A549 (cell line): ENCODE results near the gene DYRK2. TPM values are rescaled to one million over a fixed set of nuclear protein-coding genes. Genes with fewer than 3 reads are reported as not detected.

Experiments used
- ATAC-seq, 2 experiments: fragments of 200-7000 bp in 1 of 2; fragments of >200 bp in 1 of 2; cut with Nextera tagmentation in 1 of 2; cut with Tn5 transposase in 1 of 2; 3 replicates each; pipeline versions ENCODE4 v1.8.0 to v1.9.1; 2018 to 2020; ENCODE audit warnings: mild to moderate bottlenecking in 1 of 2, moderate library complexity in 1 of 2
- CTCF ChIA-PET: fragments of 300-600 bp; sonication (Branson Sonifier 250); formaldehyde crosslinking; extraction: SDS; loops from one replicate; lab custom pipeline; 2021; ENCODE audit warnings: antibody characterized with exemption, inconsistent platforms; lab: Yijun Ruan, JAX
- POLR2A ChIA-PET: fragments of 350-600 bp; formaldehyde crosslinking; extraction: SDS; loops from one replicate; lab custom pipeline; 2021; ENCODE audit warnings: antibody characterized with exemption, inconsistent platforms; lab: Yijun Ruan, JAX
- DNase-seq, 2 experiments: peaks; one replicate each; pipeline versions ENCODE4 v3.0.0 to v3.0.0-alpha.2; 2011 to 2016; ENCODE audit warnings: low read depth in 1 of 2, low spot score in 1 of 2
- FAIRE-seq: peaks from 2 replicates; lab custom pipeline; 2011; peaks lifted over from hg19 to GRCh38; lab: Jason Lieb, UNC
- H3K27ac ChIP-seq, 2 experiments: fragments of >200 bp; sonication (Bioruptor Twin); formaldehyde crosslinking; 3 replicates each; pipeline ENCODE4 v1.5.1; 2016 to 2017
- H3K4me1 ChIP-seq: fragments of >200 bp; sonication (Bioruptor Twin); formaldehyde crosslinking; 3 replicates; pipeline ENCODE4 v1.6.1; 2016
- H3K4me2 ChIP-seq: fragments of >200 bp; sonication (Bioruptor Twin); formaldehyde crosslinking; 3 replicates; pipeline ENCODE4 v1.6.1; 2016
- H3K4me3 ChIP-seq: fragments of >200 bp; sonication (Bioruptor Twin); formaldehyde crosslinking; 3 replicates; pipeline ENCODE4 v1.5.1; 2016
- H3K9me3 ChIP-seq: fragments of >200 bp; sonication (Bioruptor Twin); formaldehyde crosslinking; 3 replicates; pipeline ENCODE4 v1.6.1; 2016
- BCL3 ChIP-seq: fragments of >200 bp; sonication (Bioruptor Twin); formaldehyde crosslinking; IDR thresholded peaks from 3 replicates; pipeline ENCODE4 v1.6.1; 2016
- BHLHE40 ChIP-seq: IDR thresholded peaks from 2 replicates; pipeline ENCODE4 v1.6.1; 2012; ENCODE audit warnings: low read depth, low read length, inconsistent platforms
- CBX2 ChIP-seq: fragments of 200-600 bp; sonication (generic); IDR thresholded peaks from 2 replicates; pipeline ENCODE4 v1.6.1; 2016; ENCODE audit warnings: low read depth, mild to moderate bottlenecking, borderline replicate concordance
- CBX8 ChIP-seq: fragments of 200-600 bp; sonication (generic); IDR thresholded peaks from 2 replicates; pipeline ENCODE4 v1.6.1; 2016
- CHD2 ChIP-seq: fragments of 150-350 bp; IDR thresholded peaks from 2 replicates; pipeline ENCODE4 v1.6.1; 2014; ENCODE audit warnings: low read length; ENCODE audit not compliant: partially characterized antibody
- CHD4 ChIP-seq: fragments of 200-600 bp; sonication (generic); IDR thresholded peaks from 2 replicates; pipeline ENCODE4 v1.6.1; 2016; ENCODE audit warnings: antibody characterized with exemption, mild to moderate bottlenecking, borderline replicate concordance
- EHF ChIP-seq: fragments of 250-450 bp; sonication (Bioruptor Pico); IDR thresholded peaks from 2 replicates; pipeline ENCODE4 v1.5.0; 2020; ENCODE audit warnings: mild to moderate bottlenecking
- EHMT2 ChIP-seq: fragments of 200-600 bp; sonication (generic); IDR thresholded peaks from 2 replicates; pipeline ENCODE4 v1.6.1; 2016; ENCODE audit warnings: antibody characterized with exemption, low read depth, mild to moderate bottlenecking, moderate library complexity
- ELK1 ChIP-seq: fragments of 150-350 bp; IDR thresholded peaks from 2 replicates; pipeline ENCODE4 v1.6.1; 2014; ENCODE audit warnings: low read depth, mild to moderate bottlenecking, low read length
- EP300 ChIP-seq, 2 experiments: fragments of >200 bp; sonication (Bioruptor Twin); formaldehyde crosslinking; IDR thresholded peaks; 2 replicates in 1 of 2; 3 replicates in 1 of 2; pipeline ENCODE4 v1.6.1; 2016 to 2017
- FOSL2 ChIP-seq, 2 experiments: fragments of 450-650 bp in 1 of 2; fragments of >200 bp in 1 of 2; sonication (Bioruptor Twin) in 1 of 2; formaldehyde crosslinking; IDR thresholded peaks; 2 replicates each; pipeline versions ENCODE4 v1.5.0 to v1.6.1; 2016 to 2020; ENCODE audit warnings: mild to moderate bottlenecking in 1 of 2, moderate library complexity in 1 of 2
- HDAC2 ChIP-seq: fragments of 200-600 bp; sonication (generic); IDR thresholded peaks from 2 replicates; pipeline ENCODE4 v1.6.1; 2016
- HES2 ChIP-seq: fragments of >200 bp; sonication (Bioruptor Twin); formaldehyde crosslinking; IDR thresholded peaks from 2 replicates; pipeline ENCODE4 v1.6.1; 2016
- HOXA7 ChIP-seq: fragments of 250-450 bp; sonication (Bioruptor Pico); IDR thresholded peaks from 2 replicates; pipeline ENCODE4 v1.5.0; 2020; ENCODE audit warnings: mild to moderate bottlenecking, moderate library complexity
- HOXB5 ChIP-seq: fragments of 250-450 bp; sonication (Bioruptor Pico); IDR thresholded peaks from 2 replicates; pipeline ENCODE4 v1.5.0; 2020; ENCODE audit warnings: mild to moderate bottlenecking, moderate library complexity
- JUN ChIP-seq, 2 experiments: fragments of >200 bp; sonication (Bioruptor Twin); formaldehyde crosslinking; IDR thresholded peaks; 2 replicates in 1 of 2; 3 replicates in 1 of 2; pipeline ENCODE4 v1.6.1; 2016 to 2017
- JUNB ChIP-seq: fragments of >200 bp; sonication (Bioruptor Twin); formaldehyde crosslinking; IDR thresholded peaks from 2 replicates; pipeline ENCODE4 v1.6.1; 2016
- KDM1A ChIP-seq: fragments of 200-600 bp; sonication (generic); IDR thresholded peaks from 2 replicates; pipeline ENCODE4 v1.6.1; 2016; ENCODE audit warnings: low read depth, mild to moderate bottlenecking
- KDM5A ChIP-seq: fragments of 200-600 bp; sonication (generic); IDR thresholded peaks from 2 replicates; pipeline ENCODE4 v1.6.1; 2016; ENCODE audit warnings: antibody characterized with exemption, mild to moderate bottlenecking
- MAFK ChIP-seq: fragments of 450-650 bp; IDR thresholded peaks from 2 replicates; pipeline ENCODE4 v1.6.1; 2014; ENCODE audit not compliant: partially characterized antibody
- MAX ChIP-seq: IDR thresholded peaks from 2 replicates; pipeline ENCODE4 v1.6.1; 2012
- NFE2L2 ChIP-seq: fragments of 150-350 bp; conservative IDR thresholded peaks from 2 replicates; pipeline ENCODE4 v1.6.1; 2014; ENCODE audit warnings: low read length
- NPAS2 ChIP-seq: fragments of 250-450 bp; sonication (Bioruptor Pico); IDR thresholded peaks from 2 replicates; pipeline ENCODE4 v1.8.0; 2022; ENCODE audit warnings: mild to moderate bottlenecking, moderate library complexity, borderline replicate concordance
- POLR2A ChIP-seq: IDR thresholded peaks from 2 replicates; pipeline ENCODE4 v1.6.1; 2012; ENCODE audit warnings: mild to moderate bottlenecking, low read length
- POLR2AphosphoS2 ChIP-seq: conservative IDR thresholded peaks from 2 replicates; pipeline ENCODE4 v1.6.1; 2012; ENCODE audit warnings: low read length, improper control_type of control experiment, inconsistent platforms
- RARB ChIP-seq: fragments of 250-450 bp; sonication (Bioruptor Pico); IDR thresholded peaks from 2 replicates; pipeline ENCODE4 v1.8.0; 2021; ENCODE audit warnings: mild to moderate bottlenecking, moderate library complexity
- RCOR1 ChIP-seq: fragments of 150-350 bp; IDR thresholded peaks from 2 replicates; pipeline ENCODE4 v1.6.1; 2014; ENCODE audit warnings: antibody characterized with exemption, low read length, low read depth
- REST ChIP-seq: fragments of 200-600 bp; sonication (generic); IDR thresholded peaks from 2 replicates; pipeline ENCODE4 v1.6.1; 2016; ENCODE audit warnings: antibody characterized with exemption, mild to moderate bottlenecking, moderate library complexity
- RFX5 ChIP-seq: fragments of 450-650 bp; IDR thresholded peaks from 2 replicates; pipeline ENCODE4 v1.7.1; 2014; ENCODE audit warnings: antibody characterized with exemption, mild to moderate bottlenecking, moderate library complexity
- SMC3 ChIP-seq: fragments of >200 bp; sonication (Bioruptor Twin); formaldehyde crosslinking; IDR thresholded peaks from 3 replicates; pipeline ENCODE4 v1.6.1; 2018; ENCODE audit warnings: inconsistent platforms
- SREBF2 ChIP-seq: fragments of 450-650 bp; IDR thresholded peaks from 2 replicates; pipeline ENCODE4 v1.6.1; 2014; ENCODE audit warnings: mild to moderate bottlenecking, moderate library complexity
- USF2 ChIP-seq: fragments of 450-650 bp; IDR thresholded peaks from 2 replicates; pipeline ENCODE4 v1.6.1; 2014; ENCODE audit warnings: antibody characterized with exemption
- ZC3H11A ChIP-seq: fragments of 450-650 bp; IDR thresholded peaks from 2 replicates; pipeline ENCODE4 v1.6.1; 2014; ENCODE audit warnings: antibody characterized with exemption, mild to moderate bottlenecking
- ZNF302 ChIP-seq: fragments of 250-450 bp; sonication (Bioruptor Pico); IDR thresholded peaks from 2 replicates; pipeline ENCODE4 v1.9.0; 2021; ENCODE audit warnings: inconsistent platforms, mild to moderate bottlenecking, moderate library complexity
- ZSCAN20 ChIP-seq: fragments of 250-450 bp; sonication (Bioruptor Pico); IDR thresholded peaks from 2 replicates; pipeline ENCODE4 v1.8.0; 2022; ENCODE audit warnings: mild to moderate bottlenecking, moderate library complexity
- WGBS: methylation state at CpG from one replicate; pipeline ENCODE4 v1.1.6; 2017; ENCODE audit errors: missing lambda C conversion rate; 5-methylcytosine and 5-hydroxymethylcytosine counted together
- polyA minus RNA-seq: library from RNA; depleted of rRNA, polyadenylated mRNA; stranded (reverse); fragments of >200 nt; gene quantifications from 2 replicates; pipeline ENCODE4 v1.2.3, GENCODE V29; 2011; rRNA and poly(A)+ RNA removed
- polyA plus RNA-seq, 4 experiments: library from polyadenylated mRNA; depleted of rRNA in 3 of 4; stranded (reverse); fragments of >200 nt; fragmentation: RNase III in 1 of 4; extraction: RNeasy Plus Mini Kit Qiagen cat#74134 plus additional on column Dnase treatment in 1 of 4; gene quantifications; 2 replicates in 3 of 4; 3 replicates in 1 of 4; pipeline ENCODE4 v1.2.3, GENCODE V29; 2011 to 2017

DYRK2 gene
- polyA plus RNA-seq (2011; rRNA removed): 17.2 and 20.7 TPM in 2 replicates
- 13.6 and 19.5 TPM in 2 replicates for polyA plus RNA-seq (2012; cell fraction: cytosol; rRNA removed)
- polyA plus RNA-seq (2012; cell fraction: nucleus; rRNA removed): 11.3 and 16.7 TPM in 2 replicates
- 8.2 to 9.1 TPM (median 8.4 TPM) in 3 replicates for polyA plus RNA-seq (2017; fragmentation: RNase III; extraction: RNeasy Plus Mini Kit Qiagen cat#74134 plus additional on column Dnase treatment)
- polyA minus RNA-seq: 60.1 and 68.9 TPM in 2 replicates

- peak; percentile 70 to 79 for DNase-seq
- POLR2A ChIA-PET: interaction anchor here (0.6 to 1.5 kb wide), 9 partner anchors 9 to 380 kb away, joined by 3 to 6 read pairs (median 5); partner anchors contain the start of gene CAND1
- peak within 1 kb of the TSS; percentile 89 for H3K4me2 ChIP-seq
- H3K4me1 ChIP-seq: peaks cover 31% of the 10 kb centered on the region
- H3K9me3 ChIP-seq: no peaks in the 10 kb centered on the region
- peak within 1 kb of the TSS; percentile 92 for H3K4me3 ChIP-seq
- peak within 1 kb of the TSS; percentile 89 to 98 for H3K27ac ChIP-seq
- CTCF ChIA-PET: interaction anchor here (0.6 to 1.9 kb wide), 9 partner anchors 12 to 297 kb away, joined by 3 to 8 read pairs (median 3); no protein-coding TSS in a partner anchor
- ATAC-seq: peak; percentile 55 to 65
- WGBS: 1% methylated on average over 15 of the region's 109 CpGs
- FAIRE-seq: no peak
- TF ChIP-seq NPAS2 (CRISPR knock-in tag): no peak
- TF ChIP-seq ELK1: no peak
- TF ChIP-seq MAFK: no peak
- TF ChIP-seq EP300 (IDR thresholded peaks at IDR 0.05): no peak
- no peak for TF ChIP-seq JUNB
- no peak for TF ChIP-seq HDAC2
- TF ChIP-seq EHMT2: no peak
- no peak for TF ChIP-seq KDM5A
- no peak for TF ChIP-seq HOXA7 (CRISPR knock-in tag)
- TF ChIP-seq ZNF302: no peak
- TF ChIP-seq EHF (CRISPR knock-in tag): no peak
- no peak for TF ChIP-seq POLR2AphosphoS2
- peak; percentile 29; the same call in 2 of the 3 replicates for TF ChIP-seq SMC3
- no peak for TF ChIP-seq HES2
- peak; percentile 93 for TF ChIP-seq POLR2A
- peak in 1 of 2 experiments; percentile 36; a peak in 3 of 5 replicates for TF ChIP-seq JUN (IDR thresholded peaks at IDR 0.05)
- TF ChIP-seq ZC3H11A: no peak
- no peak for TF ChIP-seq CHD2
- TF ChIP-seq CBX2: no peak
- TF ChIP-seq NFE2L2: no peak
- TF ChIP-seq FOSL2 (IDR thresholded peaks at IDR 0.05): no peak
- TF ChIP-seq FOSL2 (CRISPR knock-in tag; IDR thresholded peaks at IDR 0.05): 0 out of 2 replicates have a peak, but pooled peaks have one; percentile 2
- TF ChIP-seq KDM1A: no peak
- no peak for TF ChIP-seq RCOR1
- no peak for TF ChIP-seq REST
- TF ChIP-seq ZSCAN20 (CRISPR knock-in tag): no peak
- no peak for TF ChIP-seq RFX5
- no peak for TF ChIP-seq CHD4
- TF ChIP-seq BCL3: peak; percentile 79; the same call in 2 of the 3 replicates
- TF ChIP-seq USF2: no peak
- no peak for TF ChIP-seq RARB (CRISPR knock-in tag)
- TF ChIP-seq HOXB5: no peak; the same call in 1 of the 2 replicates
- TF ChIP-seq BHLHE40: no peak
- TF ChIP-seq CBX8: no peak
- TF ChIP-seq MAX: peak; percentile 46
- no peak for TF ChIP-seq SREBF2
These were observed at the start of gene DYRK2 for GRCh38 chr12:67648521-67649260. DYRK2 (plus strand) TSS chr12:67648745; CDS start chr12:67649134, 389 bp downstream.
